Mesothelial cell of epicardium (in vitro differentiated cells): Measurements from ENCODE around the gene KSR1. TPM values are rescaled to one million over a fixed set of nuclear protein-coding genes. Genes with fewer than 3 reads are reported as not detected.

Experiments
- DNase-seq, 2 experiments: peaks; one replicate each; pipeline ENCODE4 v3.0.0; 2021; ENCODE audit warnings: low spot score in 2 of 2; ENCODE audit not compliant: unreplicated experiment in 2 of 2
- H3K27ac Mint-ChIP-seq: 2 replicates; pipeline ENCODE4 v1.8.0; 2021; ENCODE audit warnings: mixed read lengths
- H3K27me3 Mint-ChIP-seq: 2 replicates; pipeline ENCODE4 v1.8.0; 2021; ENCODE audit warnings: low read depth, mixed read lengths
- H3K36me3 Mint-ChIP-seq: 2 replicates; pipeline ENCODE4 v1.8.0; 2021; ENCODE audit warnings: mixed read lengths
- H3K4me1 Mint-ChIP-seq: 2 replicates; pipeline ENCODE4 v1.8.0; 2021; ENCODE audit warnings: mixed read lengths
- H3K4me3 Mint-ChIP-seq: 2 replicates; pipeline ENCODE4 v1.8.0; 2021; ENCODE audit warnings: mild to moderate bottlenecking, moderate library complexity, mixed read lengths
- H3K9me3 Mint-ChIP-seq: 2 replicates; pipeline ENCODE4 v1.8.0; 2021; ENCODE audit warnings: mixed read lengths
- CTCF ChIP-seq: fragments of 200-600 bp; sonication (generic); IDR thresholded peaks from one replicate; pipeline ENCODE4 v1.5.0; 2021; ENCODE audit warnings: antibody characterized with exemption; ENCODE audit not compliant: unreplicated experiment
- total RNA-seq: library from RNA; stranded (reverse); gene quantifications from 3 replicates; pipeline ENCODE4 v1.2.1, GENCODE V29; 2021

KSR1 gene
- total RNA-seq, 1 donor from 2014 or later, result 69.4 TPM

GRCh38 chr17:27605409-27605808 is 149.2 kb downstream of the KSR1 start:
- no peak overlapping the region for H3K27ac Mint-ChIP-seq
- peaks cover 11% of the 10 kb centered on the region for H3K36me3 Mint-ChIP-seq
- no peak for TF ChIP-seq CTCF
- H3K9me3 Mint-ChIP-seq, result no peaks in the 10 kb centered on the region
- H3K4me3 Mint-ChIP-seq, result no peak overlapping the region
- H3K27me3 Mint-ChIP-seq, result no peaks in the 10 kb centered on the region
- no peak for DNase-seq
- H3K4me1 Mint-ChIP-seq, result no peaks in the 10 kb centered on the region

GRCh38 chr17:27607521-27608091 is 151.4 kb downstream of the KSR1 start:
- TF ChIP-seq CTCF, result no peak
- Mint-ChIP-seq H3K27me3 (no peaks in the 10 kb centered on the region), H3K27ac (no peak overlapping the region), H3K36me3 (peaks cover 11% of the 10 kb centered on the region), H3K9me3 (no peaks in the 10 kb centered on the region), H3K4me3 (no peak overlapping the region), H3K4me1 (no peaks in the 10 kb centered on the region)
- no peak for DNase-seq

GRCh38 chr17:27608328-27609230 is 152.3 kb downstream of the KSR1 start:
- Mint-ChIP-seq H3K4me1 (no peaks in the 10 kb centered on the region), H3K27ac (no peak overlapping the region), H3K27me3 (no peaks in the 10 kb centered on the region), H3K9me3 (no peaks in the 10 kb centered on the region), H3K4me3 (no peak overlapping the region), H3K36me3 (peaks cover 13% of the 10 kb centered on the region)
- TF ChIP-seq CTCF, result no peak
- no peak for DNase-seq

- Mint-ChIP-seq H3K27ac (no peak overlapping the region), H3K36me3 (peaks cover 16% of the 10 kb centered on the region), H3K9me3 (no peaks in the 10 kb centered on the region), H3K27me3 (no peaks in the 10 kb centered on the region), H3K4me3 (no peak overlapping the region), H3K4me1 (no peaks in the 10 kb centered on the region)
- DNase-seq, result no peak
- peak; percentile 19 for TF ChIP-seq CTCF
Measured at GRCh38 chr17:27609611-27610303, 153.5 kb downstream of the KSR1 start.

DNA sequence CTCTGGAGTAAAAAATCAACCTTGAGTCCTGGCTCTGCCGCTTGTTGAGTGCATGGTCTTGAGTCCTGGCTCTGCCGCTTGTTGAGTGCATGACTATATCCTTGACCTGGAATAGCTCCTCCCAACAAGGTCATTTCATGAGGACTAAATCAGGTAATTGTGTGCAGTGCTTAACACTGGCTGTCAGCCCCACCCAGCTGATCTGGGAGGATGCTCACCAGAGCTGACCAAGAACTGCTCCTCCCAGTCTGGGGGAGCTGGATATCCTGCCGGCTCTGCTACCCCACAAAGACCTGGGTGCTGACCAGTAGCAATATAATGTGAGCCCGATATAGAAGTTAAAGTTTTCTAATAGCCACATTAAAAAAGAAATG is 154.0 kb downstream of the KSR1 start:
- Mint-ChIP-seq H3K27me3 (no peaks in the 10 kb centered on the region), H3K27ac (no peak overlapping the region), H3K36me3 (peaks cover 22% of the 10 kb centered on the region), H3K4me1 (no peaks in the 10 kb centered on the region), H3K9me3 (no peaks in the 10 kb centered on the region), H3K4me3 (no peak overlapping the region)
- no peak for TF ChIP-seq CTCF
- DNase-seq, result no peak
